ENCODE measurements around the gene ELMO1. TPM values are rescaled to one million over a fixed set of nuclear protein-coding genes. Genes with fewer than 3 reads are reported as not detected.

ELMO1 gene
- total and polyA plus RNA-seq, 10 of the 15 experiments (the other 5 are each of a cell fraction or from before 2014, with no cell fraction given): 22.6 to 85.9 (median 56.6) TPM

DNA sequence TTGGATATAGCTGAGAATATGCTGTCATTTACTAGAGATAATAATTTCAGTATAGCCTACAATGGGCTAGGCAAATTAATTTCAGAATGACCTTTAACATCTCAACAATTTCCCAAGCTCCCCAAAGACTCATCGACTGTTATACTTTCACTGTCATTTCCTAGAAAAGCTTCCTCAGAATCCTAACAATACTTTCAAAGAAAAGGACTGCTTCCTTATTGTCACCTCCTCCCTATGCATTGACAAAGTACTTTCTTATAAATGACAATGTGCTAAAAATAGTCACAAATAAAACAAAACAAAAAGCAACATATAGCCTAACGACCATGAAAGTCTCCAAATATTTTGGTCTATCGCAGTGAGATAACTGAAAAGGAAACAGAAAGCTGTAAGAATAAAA is 272.6 kb downstream of the ELMO1 start:
- Histone ChIP-seq H3K36me3 (ENCODE audit: control insufficient read depth in 2 of 2, insufficient read depth in 2 of 2, low read length in 1 of 2) (peaks cover 0 to 5% of the 10 kb centered on the region in 2 experiments; a peak in 2 of 4 replicates), H3K79me2 (ENCODE audit: control insufficient read depth, insufficient read depth, low read length) (no peaks in the 10 kb centered on the region), H4K20me1 (ENCODE audit: control insufficient read depth, insufficient read depth) (no peaks in the 10 kb centered on the region), H3K27ac (ENCODE audit: control insufficient read depth, insufficient read depth) (no peak overlapping the region), H3K4me2 (ENCODE audit: control insufficient read depth, insufficient read depth) (no peak overlapping the region), H3K4me1 (ENCODE audit: control insufficient read depth, insufficient read depth, low read length) (no peaks in the 10 kb centered on the region), H3K4me3 (no peak overlapping the region), H3K27me3 (replicated peaks in 1 of 2; ENCODE audit: control insufficient read depth in 2 of 2, insufficient read depth in 2 of 2, low read length in 1 of 2) (no peaks in the 10 kb centered on the region), H2AFZ (ENCODE audit: control insufficient read depth, low read depth, low read length) (no peak overlapping the region), H3K9ac (ENCODE audit: control insufficient read depth, insufficient read depth, low read length) (no peak overlapping the region), H3K9me3 (replicated peaks; ENCODE audit: control insufficient read depth, insufficient read depth, low read length) (no peaks in the 10 kb centered on the region)
- no TSS peak for BruUV-seq (replicated peaks)
- ChIA-PET POLR2A (no interaction called here), SMC1A (ENCODE audit: uncharacterized antibody, unreplicated experiment) (interaction anchor here (1.2 to 3.8 kb wide), 5 partner anchors 148 to 232 kb away, joined by 3 to 15 read pairs (median 5); no protein-coding TSS in a partner anchor), CTCF (interaction anchor here (1.1 to 2.6 kb wide), 4 partner anchors 149 to 689 kb away, joined by 3 to 8 read pairs (median 6); no protein-coding TSS in a partner anchor), RAD21 (ENCODE audit: unreplicated experiment) (interaction anchor here (0.6 to 2.0 kb wide), 3 partner anchors 186 to 209 kb away, joined by 3 to 7 read pairs (median 5); no protein-coding TSS in a partner anchor)
- FAIRE-seq: no peak
- ATAC-seq: no peak
- TF ChIP-seq, protein P1, sequence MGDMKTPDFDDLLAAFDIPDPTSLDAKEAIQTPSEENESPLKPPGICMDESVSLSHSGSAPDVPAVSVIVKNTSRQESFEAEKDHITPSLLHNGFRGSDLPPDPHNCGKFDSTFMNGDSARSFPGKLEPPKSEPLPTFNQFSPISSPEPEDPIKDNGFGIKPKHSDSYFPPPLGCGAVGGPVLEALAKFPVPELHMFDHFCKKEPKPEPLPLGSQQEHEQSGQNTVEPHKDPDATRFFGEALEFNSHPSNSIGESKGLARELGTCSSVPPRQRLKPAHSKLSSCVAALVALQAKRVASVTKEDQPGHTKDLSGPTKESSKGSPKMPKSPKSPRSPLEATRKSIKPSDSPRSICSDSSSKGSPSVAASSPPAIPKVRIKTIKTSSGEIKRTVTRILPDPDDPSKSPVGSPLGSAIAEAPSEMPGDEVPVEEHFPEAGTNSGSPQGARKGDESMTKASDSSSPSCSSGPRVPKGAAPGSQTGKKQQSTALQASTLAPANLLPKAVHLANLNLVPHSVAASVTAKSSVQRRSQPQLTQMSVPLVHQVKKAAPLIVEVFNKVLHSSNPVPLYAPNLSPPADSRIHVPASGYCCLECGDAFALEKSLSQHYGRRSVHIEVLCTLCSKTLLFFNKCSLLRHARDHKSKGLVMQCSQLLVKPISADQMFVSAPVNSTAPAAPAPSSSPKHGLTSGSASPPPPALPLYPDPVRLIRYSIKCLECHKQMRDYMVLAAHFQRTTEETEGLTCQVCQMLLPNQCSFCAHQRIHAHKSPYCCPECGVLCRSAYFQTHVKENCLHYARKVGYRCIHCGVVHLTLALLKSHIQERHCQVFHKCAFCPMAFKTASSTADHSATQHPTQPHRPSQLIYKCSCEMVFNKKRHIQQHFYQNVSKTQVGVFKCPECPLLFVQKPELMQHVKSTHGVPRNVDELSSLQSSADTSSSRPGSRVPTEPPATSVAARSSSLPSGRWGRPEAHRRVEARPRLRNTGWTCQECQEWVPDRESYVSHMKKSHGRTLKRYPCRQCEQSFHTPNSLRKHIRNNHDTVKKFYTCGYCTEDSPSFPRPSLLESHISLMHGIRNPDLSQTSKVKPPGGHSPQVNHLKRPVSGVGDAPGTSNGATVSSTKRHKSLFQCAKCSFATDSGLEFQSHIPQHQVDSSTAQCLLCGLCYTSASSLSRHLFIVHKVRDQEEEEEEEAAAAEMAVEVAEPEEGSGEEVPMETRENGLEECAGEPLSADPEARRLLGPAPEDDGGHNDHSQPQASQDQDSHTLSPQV (IDR thresholded peaks at IDR 0.05): no peak
- no peak for TF ChIP-seq BRCA1 (IDR thresholded peaks at IDR 0.05; ENCODE audit: low read depth, low read length)
- TF ChIP-seq, protein P2, sequence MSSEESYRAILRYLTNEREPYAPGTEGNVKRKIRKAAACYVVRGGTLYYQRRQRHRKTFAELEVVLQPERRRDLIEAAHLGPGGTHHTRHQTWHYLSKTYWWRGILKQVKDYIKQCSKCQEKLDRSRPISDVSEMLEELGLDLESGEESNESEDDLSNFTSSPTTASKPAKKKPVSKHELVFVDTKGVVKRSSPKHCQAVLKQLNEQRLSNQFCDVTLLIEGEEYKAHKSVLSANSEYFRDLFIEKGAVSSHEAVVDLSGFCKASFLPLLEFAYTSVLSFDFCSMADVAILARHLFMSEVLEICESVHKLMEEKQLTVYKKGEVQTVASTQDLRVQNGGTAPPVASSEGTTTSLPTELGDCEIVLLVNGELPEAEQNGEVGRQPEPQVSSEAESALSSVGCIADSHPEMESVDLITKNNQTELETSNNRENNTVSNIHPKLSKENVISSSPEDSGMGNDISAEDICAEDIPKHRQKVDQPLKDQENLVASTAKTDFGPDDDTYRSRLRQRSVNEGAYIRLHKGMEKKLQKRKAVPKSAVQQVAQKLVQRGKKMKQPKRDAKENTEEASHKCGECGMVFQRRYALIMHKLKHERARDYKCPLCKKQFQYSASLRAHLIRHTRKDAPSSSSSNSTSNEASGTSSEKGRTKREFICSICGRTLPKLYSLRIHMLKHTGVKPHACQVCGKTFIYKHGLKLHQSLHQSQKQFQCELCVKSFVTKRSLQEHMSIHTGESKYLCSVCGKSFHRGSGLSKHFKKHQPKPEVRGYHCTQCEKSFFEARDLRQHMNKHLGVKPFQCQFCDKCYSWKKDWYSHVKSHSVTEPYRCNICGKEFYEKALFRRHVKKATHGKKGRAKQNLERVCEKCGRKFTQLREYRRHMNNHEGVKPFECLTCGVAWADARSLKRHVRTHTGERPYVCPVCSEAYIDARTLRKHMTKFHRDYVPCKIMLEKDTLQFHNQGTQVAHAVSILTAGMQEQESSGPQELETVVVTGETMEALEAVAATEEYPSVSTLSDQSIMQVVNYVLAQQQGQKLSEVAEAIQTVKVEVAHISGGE (CRISPR knock-in tag; IDR thresholded peaks at IDR 0.05): no peak
- TF ChIP-seq, protein P3, sequence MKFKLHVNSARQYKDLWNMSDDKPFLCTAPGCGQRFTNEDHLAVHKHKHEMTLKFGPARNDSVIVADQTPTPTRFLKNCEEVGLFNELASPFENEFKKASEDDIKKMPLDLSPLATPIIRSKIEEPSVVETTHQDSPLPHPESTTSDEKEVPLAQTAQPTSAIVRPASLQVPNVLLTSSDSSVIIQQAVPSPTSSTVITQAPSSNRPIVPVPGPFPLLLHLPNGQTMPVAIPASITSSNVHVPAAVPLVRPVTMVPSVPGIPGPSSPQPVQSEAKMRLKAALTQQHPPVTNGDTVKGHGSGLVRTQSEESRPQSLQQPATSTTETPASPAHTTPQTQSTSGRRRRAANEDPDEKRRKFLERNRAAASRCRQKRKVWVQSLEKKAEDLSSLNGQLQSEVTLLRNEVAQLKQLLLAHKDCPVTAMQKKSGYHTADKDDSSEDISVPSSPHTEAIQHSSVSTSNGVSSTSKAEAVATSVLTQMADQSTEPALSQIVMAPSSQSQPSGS (IDR thresholded peaks at IDR 0.05; ENCODE audit: low read length): no peak
- TF ChIP-seq NFXL1 (IDR thresholded peaks at IDR 0.05; ENCODE audit: borderline replicate concordance): no peak
- in situ Hi-C loops (cut with MboI) (no loop called here), intact Hi-C loops (cut with micrococcal nuclease; ENCODE audit: unreplicated experiment) (no loop called here)
- 86% methylated on average over 3 of the region's 3 CpGs for WGBS (ENCODE audit: insufficient coverage, insufficient replicate concordance, low lambda C conversion rate, missing lambda C conversion rate)
- DNase-seq (ENCODE audit: low read depth, low spot score): no peak

Measured in GM12878 (cell line).